ENCODE results near the gene SURF4. TPM values are rescaled to one million over a fixed set of nuclear protein-coding genes. Genes with fewer than 3 reads are reported as not detected.

Gene SURF4
- total RNA-seq, 4 donors from 2014 or later: 89.4 to 205 (median 147) TPM

- intact Hi-C loops (cut with DNase I; ENCODE audit: low total_unique reads): no loop called here
- 69% methylated on average over 7 of the region's 7 CpGs; no CpG with 5 or more reads in 1 of the 2 donors for WGBS, 2 donors (ENCODE audit: low coverage in 1 of 2)
These were observed 14.9 kb upstream of the SURF4 start for GRCh38 chr9:133390713-133391112.

GRCh38 chr9:133389562-133389961 is 13.7 kb upstream of the SURF4 start:
- no peak for TF ChIP-seq POLR2A (IDR thresholded peaks at IDR 0.05)
- no peak for TF ChIP-seq EP300 (IDR thresholded peaks at IDR 0.05; ENCODE audit: low read depth)
- TF ChIP-seq POLR2AphosphoS5 (IDR thresholded peaks at IDR 0.05): no peak
- TF ChIP-seq, protein P1, sequence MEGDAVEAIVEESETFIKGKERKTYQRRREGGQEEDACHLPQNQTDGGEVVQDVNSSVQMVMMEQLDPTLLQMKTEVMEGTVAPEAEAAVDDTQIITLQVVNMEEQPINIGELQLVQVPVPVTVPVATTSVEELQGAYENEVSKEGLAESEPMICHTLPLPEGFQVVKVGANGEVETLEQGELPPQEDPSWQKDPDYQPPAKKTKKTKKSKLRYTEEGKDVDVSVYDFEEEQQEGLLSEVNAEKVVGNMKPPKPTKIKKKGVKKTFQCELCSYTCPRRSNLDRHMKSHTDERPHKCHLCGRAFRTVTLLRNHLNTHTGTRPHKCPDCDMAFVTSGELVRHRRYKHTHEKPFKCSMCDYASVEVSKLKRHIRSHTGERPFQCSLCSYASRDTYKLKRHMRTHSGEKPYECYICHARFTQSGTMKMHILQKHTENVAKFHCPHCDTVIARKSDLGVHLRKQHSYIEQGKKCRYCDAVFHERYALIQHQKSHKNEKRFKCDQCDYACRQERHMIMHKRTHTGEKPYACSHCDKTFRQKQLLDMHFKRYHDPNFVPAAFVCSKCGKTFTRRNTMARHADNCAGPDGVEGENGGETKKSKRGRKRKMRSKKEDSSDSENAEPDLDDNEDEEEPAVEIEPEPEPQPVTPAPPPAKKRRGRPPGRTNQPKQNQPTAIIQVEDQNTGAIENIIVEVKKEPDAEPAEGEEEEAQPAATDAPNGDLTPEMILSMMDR (IDR thresholded peaks at IDR 0.05): no peak
- intact Hi-C loops (cut with DNase I; ENCODE audit: low total_unique reads): no loop called here
- no peaks in the 10 kb centered on the region for H3K9me3 ChIP-seq

More at GRCh38 chr9:133390713-133391112, 14.9 kb upstream of the SURF4 start:
- H3K27ac ChIP-seq: no peak overlapping the region
- H3K4me1 ChIP-seq: no peaks in the 10 kb centered on the region
- TF ChIP-seq, protein P1 (IDR thresholded peaks at IDR 0.05): no peak
- TF ChIP-seq POLR2A (IDR thresholded peaks at IDR 0.05) (no peak), EP300 (IDR thresholded peaks at IDR 0.05; ENCODE audit: low read depth) (no peak), POLR2AphosphoS5 (IDR thresholded peaks at IDR 0.05) (no peak)
- in situ Hi-C loops (cut with MboI; ENCODE audit: low pct_ligation_motif_present in 1 of 4, low pct_unique_long_range_greater_than_20kb in 1 of 4, low sequenced_read_pairs in 3 of 4): no loop called here
- no peak for DNase-seq
- H3K4me3 ChIP-seq: no peak overlapping the region
- H3K36me3 ChIP-seq: no peaks in the 10 kb centered on the region
- H3K27me3 ChIP-seq: peaks cover 26% of the 10 kb centered on the region
- no peaks in the 10 kb centered on the region for H3K9me3 ChIP-seq

DNA sequence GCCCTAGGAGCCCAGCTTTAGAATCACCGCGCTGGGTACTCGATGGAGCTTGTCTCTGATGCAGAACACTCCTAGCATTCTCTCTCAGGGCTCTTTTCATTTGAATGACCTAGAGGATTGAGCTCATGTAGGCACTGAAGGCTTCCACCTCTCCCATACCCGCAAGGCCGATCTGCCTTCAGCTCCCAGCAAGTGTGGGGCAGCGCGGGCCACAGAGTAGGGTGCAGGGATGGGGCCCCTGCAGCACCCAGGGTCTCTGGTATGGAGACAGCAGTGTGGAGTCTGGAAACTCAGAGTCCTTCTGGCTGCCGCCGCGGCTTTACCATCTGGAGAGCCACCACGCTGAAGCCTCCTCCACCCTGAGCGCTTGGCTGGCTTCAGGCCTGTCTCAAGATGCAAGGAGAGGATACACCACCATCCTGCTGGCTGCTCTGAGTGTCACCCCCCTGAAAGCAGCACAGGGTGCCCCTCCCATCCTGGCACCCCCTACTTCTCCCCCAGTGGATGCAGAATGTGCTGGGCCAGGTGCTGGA is 13.2 kb upstream of the SURF4 start:
- H3K4me3 ChIP-seq: no peak overlapping the region
- no peaks in the 10 kb centered on the region for H3K4me1 ChIP-seq
- WGBS, 2 donors (ENCODE audit: low coverage in 1 of 2): 97% methylated on average over 10 of the region's 12 CpGs; no CpG with 5 or more reads in 1 of the 2 donors
- H3K27ac ChIP-seq: no peak overlapping the region
- no peak for DNase-seq
- peaks cover 10% of the 10 kb centered on the region for H3K27me3 ChIP-seq
- no peaks in the 10 kb centered on the region for H3K36me3 ChIP-seq
- TF ChIP-seq POLR2AphosphoS5 (IDR thresholded peaks at IDR 0.05): no peak
- TF ChIP-seq POLR2A (IDR thresholded peaks at IDR 0.05): no peak
- TF ChIP-seq EP300 (IDR thresholded peaks at IDR 0.05; ENCODE audit: low read depth): no peak
- TF ChIP-seq, protein P1 (IDR thresholded peaks at IDR 0.05): no peak
- intact Hi-C loops (cut with DNase I; ENCODE audit: low total_unique reads) (no loop called here), in situ Hi-C loops (cut with MboI; ENCODE audit: low pct_ligation_motif_present in 1 of 4, low pct_unique_long_range_greater_than_20kb in 1 of 4, low sequenced_read_pairs in 3 of 4) (no loop called here)
- H3K9me3 ChIP-seq: no peaks in the 10 kb centered on the region

More at GRCh38 chr9:133389562-133389961, 13.7 kb upstream of the SURF4 start:
- WGBS, 2 donors (ENCODE audit: low coverage in 1 of 2): 89 to 90% methylated on average over 4 to 13 of the region's 13 CpGs
- in situ Hi-C loops (cut with MboI; ENCODE audit: low pct_ligation_motif_present in 1 of 4, low pct_unique_long_range_greater_than_20kb in 1 of 4, low sequenced_read_pairs in 3 of 4): no loop called here
- DNase-seq: no peak
- no peaks in the 10 kb centered on the region for H3K36me3 ChIP-seq
- peaks cover 15% of the 10 kb centered on the region for H3K27me3 ChIP-seq
- no peak overlapping the region for H3K4me3 ChIP-seq
- H3K27ac ChIP-seq: no peak overlapping the region
- H3K4me1 ChIP-seq: no peaks in the 10 kb centered on the region

DNA sequence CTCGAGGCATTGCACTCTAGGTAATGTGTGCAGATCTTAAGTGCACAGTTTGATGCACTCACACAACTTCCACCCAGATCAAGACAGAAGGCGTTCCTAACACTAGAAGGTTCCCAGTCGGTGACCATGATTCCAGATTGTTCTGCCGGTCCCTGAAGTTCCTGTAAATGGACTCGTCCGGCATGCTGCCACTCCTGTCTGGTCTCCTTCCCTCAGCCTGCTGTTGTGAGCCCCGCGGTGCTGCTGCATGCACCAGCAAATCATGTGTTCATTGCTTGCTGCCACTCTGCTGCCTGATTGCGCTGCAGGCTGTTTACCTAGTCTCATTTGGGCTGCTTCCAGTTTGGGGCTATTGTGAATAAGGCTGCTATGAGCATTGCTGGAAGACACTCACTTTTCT is 11.8 kb upstream of the SURF4 start:
- peaks cover 6% of the 10 kb centered on the region for H3K27me3 ChIP-seq
- TF ChIP-seq, protein P1 (IDR thresholded peaks at IDR 0.05): no peak
- TF ChIP-seq POLR2A (IDR thresholded peaks at IDR 0.05): no peak
- no peak for TF ChIP-seq POLR2AphosphoS5 (IDR thresholded peaks at IDR 0.05)
- TF ChIP-seq EP300 (IDR thresholded peaks at IDR 0.05; ENCODE audit: low read depth): no peak
- no peaks in the 10 kb centered on the region for H3K36me3 ChIP-seq
- no peak for DNase-seq
- no peaks in the 10 kb centered on the region for H3K4me1 ChIP-seq
- in situ Hi-C loops (cut with MboI; ENCODE audit: low pct_ligation_motif_present in 1 of 4, low pct_unique_long_range_greater_than_20kb in 1 of 4, low sequenced_read_pairs in 3 of 4) (no loop called here), intact Hi-C loops (cut with DNase I; ENCODE audit: low total_unique reads) (no loop called here)
- no peak overlapping the region for H3K4me3 ChIP-seq
- H3K27ac ChIP-seq: no peak overlapping the region
- H3K9me3 ChIP-seq: no peaks in the 10 kb centered on the region
- WGBS, 2 donors (ENCODE audit: low coverage in 1 of 2): 85% methylated on average over 9 of the region's 9 CpGs; no CpG with 5 or more reads in 1 of the 2 donors

All from transverse colon (tissue), 4 donors.